Activated CD8-positive, alpha-beta T cell treated with anti-CD3 and anti-CD28 coated beads for 36 hours (primary cell): ENCODE results near the gene TET2. TPM values are rescaled to one million over a fixed set of nuclear protein-coding genes. Genes with fewer than 3 reads are reported as not detected.
A peak's percentile ranks its signal among the peaks of the same experiment; 100 is the strongest.

Source experiments
- ATAC-seq: fragments of 200-7000 bp; cut with Tn5 transposase; one replicate; pipeline ENCODE4 v1.10.0; 2021; ENCODE audit warnings: mild to moderate bottlenecking, moderate library complexity
- CTCF ChIA-PET: fragments of 350-600 bp; sonication (Branson Sonifier 250); formaldehyde crosslinking; loops from one replicate; lab custom pipeline; 2021; ENCODE audit warnings: antibody characterized with exemption; lab: Charles Lee
- POLR2A ChIA-PET: fragments of 350-600 bp; sonication (Branson Sonifier 250); formaldehyde crosslinking; loops from one replicate; lab custom pipeline; 2021; ENCODE audit warnings: antibody characterized with exemption; lab: Charles Lee
- DNase-seq: peaks from one replicate; pipeline ENCODE4 v3.0.0-alpha.2; 2020
- H3K27ac Mint-ChIP-seq: one replicate; pipeline ENCODE4 v1.8.0; 2021; ENCODE audit warnings: mild to moderate bottlenecking, mixed read lengths
- H3K27me3 Mint-ChIP-seq: one replicate; pipeline ENCODE4 v1.8.0; 2021; ENCODE audit warnings: mixed read lengths
- H3K36me3 Mint-ChIP-seq: one replicate; pipeline ENCODE4 v1.8.0; 2021; ENCODE audit warnings: low read depth, mixed read lengths
- H3K4me1 Mint-ChIP-seq: one replicate; pipeline ENCODE4 v1.8.0; 2021; ENCODE audit warnings: low read depth, mixed read lengths
- H3K4me3 Mint-ChIP-seq: one replicate; pipeline ENCODE4 v1.8.0; 2021; ENCODE audit warnings: mild to moderate bottlenecking, moderate library complexity, mixed read lengths
- H3K9me3 Mint-ChIP-seq: one replicate; pipeline ENCODE4 v1.8.0; 2021; ENCODE audit warnings: mixed read lengths
- CTCF ChIP-seq: fragments of 200-600 bp; IDR thresholded peaks from one replicate; pipeline ENCODE4 v1.8.0; 2022; ENCODE audit warnings: antibody characterized with exemption, mild to moderate bottlenecking
- intact Hi-C: fragments of 100-400 bp; cut with micrococcal nuclease; formaldehyde crosslinking; loops from one replicate; pipeline ENCODE4 v1.10.0; 2022
- total RNA-seq, 2 experiments: library from RNA; stranded (reverse); gene quantifications; one replicate each; pipeline ENCODE4 v1.2.3, GENCODE V29; 2021

Gene TET2
- total RNA-seq, 2 experiments from 2014 or later: 31.3 to 36.0 TPM

DNA sequence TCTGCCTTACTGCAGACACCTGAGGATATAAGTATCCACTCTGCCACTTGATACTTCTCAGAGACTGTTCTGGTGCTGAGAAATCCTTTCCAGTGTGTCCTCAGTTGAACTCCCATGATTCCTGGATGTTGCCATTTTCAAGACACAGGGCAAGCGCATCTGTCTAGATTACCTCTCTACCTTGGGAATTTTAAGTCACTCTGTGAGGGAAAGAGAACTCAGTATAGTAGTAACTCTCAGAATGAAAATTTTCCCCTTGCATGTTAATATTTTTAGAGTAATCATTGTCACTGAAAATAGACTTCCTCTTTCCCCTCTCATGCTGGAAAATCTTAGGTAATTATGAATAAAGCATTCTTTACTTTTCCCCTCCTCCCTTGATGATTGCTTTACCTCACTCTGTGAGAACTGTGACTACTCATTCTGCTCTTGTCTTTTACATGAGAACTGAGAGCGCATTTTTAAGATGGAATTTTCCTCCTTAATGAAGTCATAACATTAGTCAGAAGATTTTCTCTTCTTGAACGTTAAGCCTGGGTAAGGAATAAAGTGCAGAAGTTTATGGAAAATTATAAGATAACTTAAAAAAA, 45.0 kb downstream of the TET2 start:
- POLR2A ChIA-PET: interaction anchor here (0.6 kb wide), 1 partner anchor 33 kb away, joined by 3 read pairs; no protein-coding TSS in a partner anchor
- Mint-ChIP-seq H3K27me3 (no peaks in the 10 kb centered on the region), H3K36me3 (peaks cover 48% of the 10 kb centered on the region), H3K4me3 (peak overlapping the region; percentile 4), H3K9me3 (no peaks in the 10 kb centered on the region), H3K4me1 (peaks cover 87% of the 10 kb centered on the region), H3K27ac (peak overlapping the region; percentile 87)
- CTCF ChIA-PET: no interaction called here
- no peak for TF ChIP-seq CTCF
- ATAC-seq (peak; percentile 71), DNase-seq (no peak)
- intact Hi-C loops: loop anchor here (1.0 to 5.0 kb wide), 2 partner anchors 115 to 129 kb away; no protein-coding TSS in a partner anchor

- Mint-ChIP-seq H3K27ac (no peak overlapping the region), H3K9me3 (no peaks in the 10 kb centered on the region), H3K36me3 (peaks cover 52% of the 10 kb centered on the region), H3K4me1 (peaks cover 89% of the 10 kb centered on the region), H3K27me3 (no peaks in the 10 kb centered on the region), H3K4me3 (no peak overlapping the region)
- DNase-seq: no peak
- intact Hi-C loops: loop anchor here (5.0 kb wide), 1 partner anchor 130 kb away; no protein-coding TSS in a partner anchor
- ChIA-PET POLR2A (interaction anchor here (0.6 kb wide), 1 partner anchor 34 kb away, joined by 3 read pairs; no protein-coding TSS in a partner anchor), CTCF (no interaction called here)
- no peak for TF ChIP-seq CTCF
- no peak for ATAC-seq
These were observed 45.8 kb downstream of the TET2 start for GRCh38 chr4:105192474-105192873.

- Mint-ChIP-seq H3K4me1 (peaks cover 85% of the 10 kb centered on the region), H3K27me3 (no peaks in the 10 kb centered on the region), H3K36me3 (peaks cover 50% of the 10 kb centered on the region), H3K9me3 (no peaks in the 10 kb centered on the region), H3K4me3 (no peak overlapping the region), H3K27ac (peak overlapping the region; percentile 11)
- DNase-seq: no peak
- POLR2A ChIA-PET: no interaction called here
- ATAC-seq: no peak
- TF ChIP-seq CTCF: no peak
- intact Hi-C loops: loop anchor here (5.0 kb wide), 1 partner anchor 131 kb away; no protein-coding TSS in a partner anchor
- CTCF ChIA-PET: no interaction called here
These were observed 46.2 kb downstream of the TET2 start for GRCh38 chr4:105192910-105193309.

DNA sequence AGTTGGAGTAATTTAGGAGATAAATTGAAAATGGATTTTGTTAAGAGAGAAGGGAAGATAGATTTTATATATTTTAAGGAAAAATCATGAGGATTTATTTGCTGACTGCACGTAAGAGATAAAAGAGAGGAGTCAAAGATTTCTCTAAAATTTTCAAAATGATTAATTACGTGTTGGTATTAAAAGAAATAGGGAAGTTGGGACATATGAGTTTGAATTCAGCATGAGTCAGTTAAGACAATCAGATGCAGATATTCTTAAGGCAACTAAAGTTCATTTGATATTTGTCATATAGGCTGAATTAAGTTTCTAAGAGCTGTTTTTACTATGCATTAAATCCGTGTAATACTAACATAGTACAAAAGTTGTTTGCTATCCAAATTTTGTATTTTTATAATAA, 46.9 kb downstream of the TET2 start:
- no peak overlapping the region for H3K27ac Mint-ChIP-seq
- POLR2A ChIA-PET: no interaction called here
- intact Hi-C loops: loop anchor here (5.0 kb wide), 1 partner anchor 131 kb away; no protein-coding TSS in a partner anchor

More for the DNA sequence above, 46.9 kb downstream of the TET2 start:
- Mint-ChIP-seq H3K4me1 (peaks cover 79% of the 10 kb centered on the region), H3K27me3 (no peaks in the 10 kb centered on the region), H3K9me3 (no peaks in the 10 kb centered on the region), H3K4me3 (no peak overlapping the region), H3K36me3 (peaks cover 47% of the 10 kb centered on the region)
- no peak for TF ChIP-seq CTCF
- CTCF ChIA-PET: interaction anchor here (0.9 to 1.2 kb wide), 2 partner anchors 21 to 49 kb away, joined by 3 read pairs; no protein-coding TSS in a partner anchor
- ATAC-seq (no peak), DNase-seq (no peak)
